ENCODE data around the gene RHOBTB3. TPM values are rescaled to one million over a fixed set of nuclear protein-coding genes. Genes with fewer than 3 reads are reported as not detected.
"Not testable (repeated sequence)": the region's sequence is repeated elsewhere in the genome, so short reads cannot be mapped to it uniquely, and the experiment has no call there.

The RHOBTB3 gene
- total RNA-seq, 1 donor from 2014 or later, result 22.8 TPM

DNA sequence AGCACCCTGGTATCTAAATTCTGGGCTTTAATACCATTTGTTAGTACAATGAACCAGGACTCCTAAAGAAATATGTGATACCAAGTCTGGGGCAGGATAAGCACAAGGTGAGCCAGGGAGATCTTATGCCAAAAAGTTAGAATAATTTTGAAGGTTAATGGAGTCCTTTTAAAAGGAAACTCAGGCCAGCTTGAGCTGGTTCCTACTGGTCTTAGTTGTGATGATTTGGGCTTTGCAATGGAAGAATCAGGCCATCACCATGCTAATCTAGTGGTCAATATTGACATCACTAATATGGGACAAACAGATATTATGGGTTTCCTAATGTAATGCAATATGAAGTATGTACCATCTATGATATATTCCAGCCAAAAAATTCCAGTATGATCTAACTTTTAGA is 40.8 kb upstream of the RHOBTB3 start:
- H3K36me3 Mint-ChIP-seq (ENCODE audit: low read depth, unreplicated experiment), result no peaks in the 10 kb centered on the region
- TF ChIP-seq, protein P1, sequence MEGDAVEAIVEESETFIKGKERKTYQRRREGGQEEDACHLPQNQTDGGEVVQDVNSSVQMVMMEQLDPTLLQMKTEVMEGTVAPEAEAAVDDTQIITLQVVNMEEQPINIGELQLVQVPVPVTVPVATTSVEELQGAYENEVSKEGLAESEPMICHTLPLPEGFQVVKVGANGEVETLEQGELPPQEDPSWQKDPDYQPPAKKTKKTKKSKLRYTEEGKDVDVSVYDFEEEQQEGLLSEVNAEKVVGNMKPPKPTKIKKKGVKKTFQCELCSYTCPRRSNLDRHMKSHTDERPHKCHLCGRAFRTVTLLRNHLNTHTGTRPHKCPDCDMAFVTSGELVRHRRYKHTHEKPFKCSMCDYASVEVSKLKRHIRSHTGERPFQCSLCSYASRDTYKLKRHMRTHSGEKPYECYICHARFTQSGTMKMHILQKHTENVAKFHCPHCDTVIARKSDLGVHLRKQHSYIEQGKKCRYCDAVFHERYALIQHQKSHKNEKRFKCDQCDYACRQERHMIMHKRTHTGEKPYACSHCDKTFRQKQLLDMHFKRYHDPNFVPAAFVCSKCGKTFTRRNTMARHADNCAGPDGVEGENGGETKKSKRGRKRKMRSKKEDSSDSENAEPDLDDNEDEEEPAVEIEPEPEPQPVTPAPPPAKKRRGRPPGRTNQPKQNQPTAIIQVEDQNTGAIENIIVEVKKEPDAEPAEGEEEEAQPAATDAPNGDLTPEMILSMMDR (IDR thresholded peaks at IDR 0.05; ENCODE audit: unreplicated experiment), result no peak
- no peaks in the 10 kb centered on the region for H3K9me3 Mint-ChIP-seq (ENCODE audit: unreplicated experiment)
- H3K27ac Mint-ChIP-seq (ENCODE audit: unreplicated experiment), result no peak overlapping the region
- no peak for DNase-seq (ENCODE audit: low spot score)
- H3K27me3 Mint-ChIP-seq (ENCODE audit: unreplicated experiment), result no peaks in the 10 kb centered on the region
- H3K4me1 Mint-ChIP-seq (ENCODE audit: unreplicated experiment), result no peaks in the 10 kb centered on the region
- no peak overlapping the region for H3K4me3 Mint-ChIP-seq (ENCODE audit: unreplicated experiment)

DNA sequence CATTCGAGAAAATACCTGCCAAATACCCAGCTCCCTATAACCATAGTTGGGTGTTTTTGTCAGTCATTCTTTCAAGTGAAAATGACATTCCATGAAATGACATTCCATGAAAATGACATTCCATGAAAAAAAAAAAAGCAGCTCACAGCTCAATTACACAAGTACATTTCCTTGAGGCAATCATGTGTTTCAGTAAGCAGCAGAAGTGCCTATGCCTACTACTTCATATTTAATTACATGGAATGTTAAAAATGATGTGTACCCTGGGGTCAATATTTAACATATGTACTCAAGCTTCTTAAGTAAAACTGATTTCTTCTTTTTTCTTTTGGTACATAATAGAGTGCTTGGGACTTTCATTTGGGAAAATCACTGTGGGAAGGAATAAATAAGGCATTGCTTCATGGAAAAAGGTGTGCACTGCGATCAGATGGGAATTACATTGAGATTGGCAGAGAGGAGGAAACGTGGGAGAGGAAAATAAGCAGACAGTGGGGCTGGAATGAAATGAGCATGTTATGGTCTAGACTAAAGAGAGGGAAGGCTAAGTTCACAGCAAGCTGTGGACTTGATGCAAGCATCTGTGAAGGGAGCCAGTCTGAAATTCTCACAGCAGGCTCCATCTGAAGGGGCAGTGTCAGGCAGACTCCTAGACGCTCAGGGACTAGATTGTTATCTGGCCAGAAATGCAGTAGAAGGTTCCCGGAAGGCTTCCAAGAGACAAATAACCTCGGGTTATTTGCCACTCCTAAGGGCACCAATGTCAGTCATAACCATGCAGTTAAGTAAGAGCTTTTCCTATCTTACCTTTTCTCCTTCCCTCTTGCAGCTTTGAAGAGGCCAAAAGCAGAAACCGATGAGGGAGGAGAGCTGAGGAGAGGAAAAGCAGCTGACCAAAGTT is 33.1 kb upstream of the RHOBTB3 start:
- no peak overlapping the region for H3K4me3 Mint-ChIP-seq (ENCODE audit: unreplicated experiment)
- no peaks in the 10 kb centered on the region for H3K27me3 Mint-ChIP-seq (ENCODE audit: unreplicated experiment)
- H3K4me1 Mint-ChIP-seq (ENCODE audit: unreplicated experiment), result no peaks in the 10 kb centered on the region
- H3K9me3 Mint-ChIP-seq (ENCODE audit: unreplicated experiment), result no peaks in the 10 kb centered on the region
- no peaks in the 10 kb centered on the region for H3K36me3 Mint-ChIP-seq (ENCODE audit: low read depth, unreplicated experiment)
- TF ChIP-seq, protein P1 (IDR thresholded peaks at IDR 0.05; ENCODE audit: unreplicated experiment), result no peak
- DNase-seq (ENCODE audit: low spot score), result no peak
- no peak overlapping the region for H3K27ac Mint-ChIP-seq (ENCODE audit: unreplicated experiment)

DNA sequence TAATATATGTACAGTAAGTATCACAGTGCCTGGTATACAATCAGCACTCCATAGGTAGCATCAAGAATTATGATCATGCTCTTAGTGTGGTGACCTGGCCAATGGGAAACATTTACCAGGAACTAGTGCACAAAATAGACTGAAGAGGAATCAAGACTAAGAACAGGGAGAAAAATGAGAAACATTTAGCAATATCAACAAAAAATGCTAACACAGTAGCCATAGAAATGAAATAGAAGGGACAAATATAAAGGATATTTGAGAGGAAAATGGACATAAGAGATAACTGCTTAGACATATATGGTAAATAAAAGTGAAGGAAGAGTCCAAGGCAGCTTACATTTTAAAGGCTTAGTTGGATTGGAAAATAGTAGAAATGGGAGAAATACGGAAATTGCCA is 31.8 kb upstream of the RHOBTB3 start:
- Mint-ChIP-seq H3K27ac (ENCODE audit: unreplicated experiment) (no peak overlapping the region), H3K9me3 (ENCODE audit: unreplicated experiment) (no peaks in the 10 kb centered on the region), H3K4me3 (ENCODE audit: unreplicated experiment) (no peak overlapping the region), H3K27me3 (ENCODE audit: unreplicated experiment) (no peaks in the 10 kb centered on the region), H3K36me3 (ENCODE audit: low read depth, unreplicated experiment) (no peaks in the 10 kb centered on the region), H3K4me1 (ENCODE audit: unreplicated experiment) (no peaks in the 10 kb centered on the region)
- no peak for DNase-seq (ENCODE audit: low spot score)
- TF ChIP-seq, protein P1 (IDR thresholded peaks at IDR 0.05; ENCODE audit: unreplicated experiment), result no peak

DNA sequence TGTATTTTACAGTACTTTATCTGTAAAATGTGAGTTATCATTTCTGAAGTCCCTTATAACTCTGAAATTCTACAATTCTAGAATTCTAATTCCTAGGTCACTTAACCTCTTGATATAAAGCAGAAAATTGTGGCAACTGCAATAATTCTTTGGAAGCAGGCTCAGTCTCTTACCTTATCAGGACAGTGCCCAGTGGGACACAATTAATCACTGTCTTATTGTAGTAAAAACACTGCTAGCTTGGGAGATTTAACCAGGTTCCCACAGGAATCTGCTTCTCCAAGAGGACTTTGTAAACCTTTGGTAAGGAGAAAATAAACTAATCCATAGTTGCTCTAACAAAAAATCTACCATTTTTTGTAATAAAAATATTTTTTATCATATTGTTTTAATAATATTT is 30.1 kb upstream of the RHOBTB3 start:
- TF ChIP-seq, protein P1 (IDR thresholded peaks at IDR 0.05; ENCODE audit: unreplicated experiment), result no peak
- H3K27ac Mint-ChIP-seq (ENCODE audit: unreplicated experiment), result no peak overlapping the region
- no peaks in the 10 kb centered on the region for H3K4me1 Mint-ChIP-seq (ENCODE audit: unreplicated experiment)
- H3K36me3 Mint-ChIP-seq (ENCODE audit: low read depth, unreplicated experiment), result no peaks in the 10 kb centered on the region
- H3K27me3 Mint-ChIP-seq (ENCODE audit: unreplicated experiment), result no peaks in the 10 kb centered on the region
- no peak for DNase-seq (ENCODE audit: low spot score)
- H3K4me3 Mint-ChIP-seq (ENCODE audit: unreplicated experiment), result no peak overlapping the region
- no peaks in the 10 kb centered on the region for H3K9me3 Mint-ChIP-seq (ENCODE audit: unreplicated experiment)

DNA sequence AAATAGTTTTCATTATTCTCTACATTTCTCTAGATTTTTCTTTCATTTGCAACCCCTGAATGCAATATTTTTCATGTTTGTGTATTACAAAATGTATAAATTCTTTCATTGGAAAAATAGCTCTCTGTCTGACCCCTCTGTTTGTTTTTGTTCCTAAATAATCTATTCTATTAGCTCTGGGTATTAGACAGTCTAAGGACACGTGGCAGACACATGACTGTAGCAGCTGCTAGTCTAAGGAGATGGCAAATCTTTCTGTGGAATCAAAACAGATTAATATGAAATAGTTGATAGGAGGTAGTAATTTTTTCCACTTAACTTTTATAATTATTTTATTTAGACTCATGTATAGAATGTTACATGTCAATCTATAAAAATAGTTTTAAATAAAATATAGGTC is 27.0 kb upstream of the RHOBTB3 start:
- H3K4me1 Mint-ChIP-seq (ENCODE audit: unreplicated experiment), result no peaks in the 10 kb centered on the region
- no peak for DNase-seq (ENCODE audit: low spot score)
- no peak overlapping the region for H3K27ac Mint-ChIP-seq (ENCODE audit: unreplicated experiment)
- no peak overlapping the region for H3K4me3 Mint-ChIP-seq (ENCODE audit: unreplicated experiment)
- H3K27me3 Mint-ChIP-seq (ENCODE audit: unreplicated experiment), result no peaks in the 10 kb centered on the region
- H3K9me3 Mint-ChIP-seq (ENCODE audit: unreplicated experiment), result no peaks in the 10 kb centered on the region
- no peaks in the 10 kb centered on the region for H3K36me3 Mint-ChIP-seq (ENCODE audit: low read depth, unreplicated experiment)
- TF ChIP-seq, protein P1 (IDR thresholded peaks at IDR 0.05; ENCODE audit: unreplicated experiment), result no peak

DNA sequence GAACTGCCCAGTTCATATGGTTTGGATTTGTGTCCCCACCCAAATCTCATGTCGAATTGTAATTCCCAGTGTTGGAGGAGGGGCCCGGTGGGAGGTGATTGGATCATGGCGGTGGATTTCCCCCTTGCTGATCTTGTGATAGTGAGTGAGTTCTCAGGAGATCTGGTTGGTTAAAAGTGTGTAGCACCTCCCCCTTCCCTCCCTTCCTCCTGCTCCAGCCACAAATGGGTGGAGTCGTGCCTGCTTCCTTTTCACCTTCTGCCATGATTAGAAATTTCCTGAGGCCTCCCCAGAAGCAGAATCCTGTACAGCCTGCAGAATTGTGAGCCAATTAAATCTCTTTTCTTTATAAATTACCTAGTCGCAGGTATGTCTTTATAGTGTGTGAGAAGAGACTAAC is 24.9 kb upstream of the RHOBTB3 start:
- not testable (repeated sequence) for H3K27ac Mint-ChIP-seq (ENCODE audit: unreplicated experiment); H3K9me3 Mint-ChIP-seq (ENCODE audit: unreplicated experiment); H3K36me3 Mint-ChIP-seq (ENCODE audit: low read depth, unreplicated experiment); H3K27me3 Mint-ChIP-seq (ENCODE audit: unreplicated experiment); DNase-seq (ENCODE audit: low spot score); H3K4me1 Mint-ChIP-seq (ENCODE audit: unreplicated experiment); H3K4me3 Mint-ChIP-seq (ENCODE audit: unreplicated experiment)

Data from endothelial cell (in vitro differentiated cells).